CD14-positive monocyte (primary cell): ENCODE results near the gene GAS6. TPM values are rescaled to one million over a fixed set of nuclear protein-coding genes. Genes with fewer than 3 reads are reported as not detected.

ENCODE experiments used
- DNase-seq, 3 donors: peaks; one replicate each; pipeline ENCODE4 v3.0.0-alpha.2; 2011 to 2022
- H2AFZ ChIP-seq: 2 replicates; pipeline ENCODE4 v1.6.0; 2012; ENCODE audit warnings: mild to moderate bottlenecking, low read depth, low read length, inconsistent platforms; ENCODE audit not compliant: insufficient read depth, poor library complexity, severe bottlenecking
- H3K27ac ChIP-seq, 2 donors: 1 replicate in 1 of 2; 2 replicates in 1 of 2; pipeline ENCODE4 v1.5.1; 2012 to 2013; ENCODE audit warnings: low read length in 2 of 2, control low read depth in 1 of 2, inconsistent platforms in 1 of 2, low read depth in 1 of 2, mild to moderate bottlenecking in 1 of 2
- H3K27me3 ChIP-seq, 2 donors: one replicate each; pipeline versions ENCODE4 v1.6.0 to v1.6.1; 2011 to 2013; ENCODE audit warnings: low read length in 2 of 2; ENCODE audit not compliant: control insufficient read depth in 2 of 2, insufficient read depth in 2 of 2
- H3K36me3 ChIP-seq, 2 donors: replicated peaks in 1 of 2; 1 replicate in 1 of 2; 2 replicates in 1 of 2; pipeline versions ENCODE4 v1.5.1 to v1.6.1; 2012 to 2013; ENCODE audit warnings: low read length in 2 of 2, control low read depth in 1 of 2, inconsistent platforms in 1 of 2, mild to moderate bottlenecking in 1 of 2; ENCODE audit not compliant: insufficient read depth in 2 of 2, control insufficient read depth in 1 of 2
- H3K4me1 ChIP-seq, 2 donors: 1 replicate in 1 of 2; 2 replicates in 1 of 2; pipeline versions ENCODE4 v1.5.1 to v1.6.1; 2012 to 2013; ENCODE audit warnings: low read length in 2 of 2, control low read depth in 1 of 2, inconsistent platforms in 1 of 2, mild to moderate bottlenecking in 1 of 2, moderate library complexity in 1 of 2; ENCODE audit not compliant: insufficient read depth in 2 of 2, control insufficient read depth in 1 of 2
- H3K4me2 ChIP-seq: replicated peaks from 2 replicates; pipeline ENCODE3; 2012; ENCODE audit warnings: low read length, moderate library complexity, mild to moderate bottlenecking; ENCODE audit not compliant: poor library complexity, severe bottlenecking; ENCODE audit errors: extremely low read depth
- H3K4me3 ChIP-seq, 3 experiments: fragments of 200-600 bp in 1 of 3; sonication (generic) in 1 of 3; replicated peaks in 1 of 3; 1 replicate in 2 of 3; 2 replicates in 1 of 3; pipeline ENCODE4 v1.5.1; 2011 to 2013; ENCODE audit warnings: low read length in 3 of 3, mild to moderate bottlenecking in 3 of 3, control low read depth in 2 of 3, low read depth in 2 of 3, inconsistent platforms in 1 of 3, moderate library complexity in 1 of 3
- H3K79me2 ChIP-seq: 2 replicates; pipeline ENCODE4 v1.6.0; 2012; ENCODE audit warnings: mild to moderate bottlenecking, control low read depth, inconsistent platforms, low read length, moderate library complexity; ENCODE audit not compliant: insufficient read depth
- H3K9ac ChIP-seq: 2 replicates; pipeline ENCODE4 v1.6.0; 2017; ENCODE audit warnings: low read length, mild to moderate bottlenecking; ENCODE audit not compliant: insufficient read depth, poor library complexity, severe bottlenecking
- H3K9me3 ChIP-seq, 2 donors: replicated peaks in 1 of 2; 1 replicate in 1 of 2; 2 replicates in 1 of 2; pipeline versions ENCODE4 v1.5.1 to v1.6.1; 2012 to 2013; ENCODE audit warnings: low read length in 2 of 2, control low read depth in 1 of 2; ENCODE audit not compliant: control insufficient read depth in 1 of 2, insufficient read depth in 1 of 2
- H4K20me1 ChIP-seq: 2 replicates; pipeline ENCODE4 v1.6.0; 2012; ENCODE audit warnings: mild to moderate bottlenecking, low read length, control low read depth, moderate library complexity; ENCODE audit not compliant: insufficient read depth
- H3K27ac Mint-ChIP-seq, 7 donors: one replicate each; pipeline ENCODE4 v1.8.0; 2020; ENCODE audit warnings: mild to moderate bottlenecking in 7 of 7, mixed read lengths in 7 of 7, moderate library complexity in 6 of 7, inconsistent platforms in 2 of 7
- H3K27me3 Mint-ChIP-seq, 3 donors: one replicate each; pipeline ENCODE4 v1.8.0; 2021 to 2022; ENCODE audit warnings: low read depth in 3 of 3, mild to moderate bottlenecking in 3 of 3, mixed read lengths in 3 of 3, moderate library complexity in 3 of 3, inconsistent platforms in 1 of 3
- H3K36me3 Mint-ChIP-seq, 2 donors: one replicate each; pipeline ENCODE4 v1.8.0; 2020; ENCODE audit warnings: mixed read lengths in 2 of 2, inconsistent platforms in 1 of 2, mild to moderate bottlenecking in 1 of 2
- H3K4me1 Mint-ChIP-seq: one replicate; pipeline ENCODE4 v1.8.0; 2020; ENCODE audit warnings: mild to moderate bottlenecking, mixed read lengths
- H3K4me3 Mint-ChIP-seq, 2 donors: one replicate each; pipeline ENCODE4 v1.8.0; 2020; ENCODE audit warnings: mild to moderate bottlenecking in 2 of 2, mixed read lengths in 2 of 2, moderate library complexity in 1 of 2
- H3K9me3 Mint-ChIP-seq, 7 donors: one replicate each; pipeline ENCODE4 v1.8.0; 2020 to 2022; ENCODE audit warnings: mixed read lengths in 7 of 7, mild to moderate bottlenecking in 6 of 7, moderate library complexity in 6 of 7, inconsistent platforms in 2 of 7
- WGBS: methylation state at CpG from one replicate; pipeline ENCODE4 v1.1.5; 2013; ENCODE audit warnings: missing lambda C conversion rate; ENCODE audit not compliant: insufficient coverage; 5-methylcytosine and 5-hydroxymethylcytosine counted together
- intact Hi-C, 2 donors: fragments of 100-400 bp; cut with micrococcal nuclease; formaldehyde crosslinking; loops; one replicate each; pipeline versions ENCODE4 v1.15.0 to v1.15.1; 2023
- polyA plus RNA-seq, 3 donors: library from polyadenylated mRNA; depleted of rRNA in 1 of 3; unstranded in 2 of 3; stranded (reverse) in 1 of 3; fragments of 300-500 nt in 2 of 3; fragments of >200 nt in 1 of 3; fragmentation: Illumina TruSeq in 2 of 3; gene quantifications; 1 replicate in 2 of 3; 2 replicates in 1 of 3; pipeline ENCODE4 v1.2.3, GENCODE V29; 2012 to 2021
- TF ChIP-seq, protein P1 (sequence below): fragments of 200-600 bp; IDR thresholded peaks from one replicate; pipeline ENCODE4 v1.8.0; 2022; ENCODE audit warnings: antibody characterized with exemption, mild to moderate bottlenecking

GAS6 gene
- polyA plus RNA-seq, 3 donors: 1.8 to 7.5 (median 1.9) TPM

GRCh38 chr13:113808058-113808834 lies 55.6 kb downstream of the GAS6 start:
- no peaks in the 10 kb centered on the region for H3K4me1 Mint-ChIP-seq
- H3K4me2 ChIP-seq: no peak overlapping the region
- intact Hi-C loops: no loop called here
- no peaks in the 10 kb centered on the region for H3K79me2 ChIP-seq
- H3K27me3 ChIP-seq: no peaks in the 10 kb centered on the region
- H3K36me3 Mint-ChIP-seq: no peaks in the 10 kb centered on the region
- peaks cover 44 to 80% of the 10 kb centered on the region in 2 donors for H3K9me3 ChIP-seq
- H3K9me3 Mint-ChIP-seq: peaks cover 38 to 77% (median 56%) of the 10 kb centered on the region in 7 donors
- no peak overlapping the region for H3K4me3 Mint-ChIP-seq
- 89% methylated on average over 4 of the region's 12 CpGs for WGBS
- no peak overlapping the region for H3K27ac Mint-ChIP-seq
- H3K36me3 ChIP-seq: no peaks in the 10 kb centered on the region
- H2AFZ ChIP-seq: no peak overlapping the region
- no peak overlapping the region for H3K9ac ChIP-seq
- no peak overlapping the region for H3K27ac ChIP-seq
- H3K4me3 ChIP-seq: no peak overlapping the region
- TF ChIP-seq, protein P1, sequence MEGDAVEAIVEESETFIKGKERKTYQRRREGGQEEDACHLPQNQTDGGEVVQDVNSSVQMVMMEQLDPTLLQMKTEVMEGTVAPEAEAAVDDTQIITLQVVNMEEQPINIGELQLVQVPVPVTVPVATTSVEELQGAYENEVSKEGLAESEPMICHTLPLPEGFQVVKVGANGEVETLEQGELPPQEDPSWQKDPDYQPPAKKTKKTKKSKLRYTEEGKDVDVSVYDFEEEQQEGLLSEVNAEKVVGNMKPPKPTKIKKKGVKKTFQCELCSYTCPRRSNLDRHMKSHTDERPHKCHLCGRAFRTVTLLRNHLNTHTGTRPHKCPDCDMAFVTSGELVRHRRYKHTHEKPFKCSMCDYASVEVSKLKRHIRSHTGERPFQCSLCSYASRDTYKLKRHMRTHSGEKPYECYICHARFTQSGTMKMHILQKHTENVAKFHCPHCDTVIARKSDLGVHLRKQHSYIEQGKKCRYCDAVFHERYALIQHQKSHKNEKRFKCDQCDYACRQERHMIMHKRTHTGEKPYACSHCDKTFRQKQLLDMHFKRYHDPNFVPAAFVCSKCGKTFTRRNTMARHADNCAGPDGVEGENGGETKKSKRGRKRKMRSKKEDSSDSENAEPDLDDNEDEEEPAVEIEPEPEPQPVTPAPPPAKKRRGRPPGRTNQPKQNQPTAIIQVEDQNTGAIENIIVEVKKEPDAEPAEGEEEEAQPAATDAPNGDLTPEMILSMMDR: no peak
- H3K4me1 ChIP-seq: no peaks in the 10 kb centered on the region
- H4K20me1 ChIP-seq: no peaks in the 10 kb centered on the region
- DNase-seq: no peak
- H3K27me3 Mint-ChIP-seq: peaks cover 0 to 2% (median 0%) of the 10 kb centered on the region in 3 donors

GRCh38 chr13:113806526-113806925 lies 57.4 kb downstream of the GAS6 start:
- Histone ChIP-seq H3K9me3 (peaks cover 44 to 65% of the 10 kb centered on the region in 2 donors), H4K20me1 (no peaks in the 10 kb centered on the region), H3K4me3 (no peak overlapping the region), H3K4me2 (no peak overlapping the region), H3K36me3 (no peaks in the 10 kb centered on the region), H3K79me2 (no peaks in the 10 kb centered on the region), H3K27ac (no peak overlapping the region), H3K9ac (no peak overlapping the region), H2AFZ (no peak overlapping the region), H3K4me1 (no peaks in the 10 kb centered on the region), H3K27me3 (no peaks in the 10 kb centered on the region)
- Mint-ChIP-seq H3K4me3 (no peak overlapping the region), H3K36me3 (no peaks in the 10 kb centered on the region), H3K27ac (no peak overlapping the region), H3K4me1 (no peaks in the 10 kb centered on the region), H3K27me3 (peaks cover 0 to 4% (median 0%) of the 10 kb centered on the region in 3 donors), H3K9me3 (peaks cover 34 to 64% (median 55%) of the 10 kb centered on the region in 7 donors)
- intact Hi-C loops: no loop called here
- no peak for DNase-seq
- TF ChIP-seq, protein P1: no peak
- 93% methylated on average over 10 of the region's 13 CpGs for WGBS
